ENCODE measurements around the gene RASGRF1. TPM values are rescaled to one million over a fixed set of nuclear protein-coding genes. Genes with fewer than 3 reads are reported as not detected.
"Not testable (repeated sequence)": the region's sequence is repeated elsewhere in the genome, so short reads cannot be mapped to it uniquely, and the experiment has no call there.

RASGRF1 gene
- total RNA-seq, 1 donor from 2014 or later = 0.51 TPM

DNA sequence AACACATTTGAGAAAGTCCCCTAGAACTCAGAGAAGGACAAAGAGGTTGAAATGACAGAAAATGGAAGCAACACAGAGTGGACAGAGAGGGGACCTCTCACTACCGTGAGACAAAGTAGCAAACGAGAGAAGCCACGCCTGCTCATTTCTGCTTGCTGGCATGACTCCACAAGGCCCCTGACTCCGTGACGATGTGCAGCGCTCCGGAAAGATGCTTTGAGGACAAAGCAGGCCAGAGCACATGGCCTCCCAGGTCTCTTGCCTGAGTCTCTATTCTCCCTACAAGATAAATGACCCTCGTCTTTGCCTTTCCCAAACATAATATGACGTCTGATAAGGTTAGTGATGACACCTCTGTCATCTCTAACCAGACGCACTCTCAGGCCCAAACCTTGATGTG, 81.9 kb downstream of the RASGRF1 start:
- DNase-seq (ENCODE audit: low read depth in 2 of 2) = no peak

DNA sequence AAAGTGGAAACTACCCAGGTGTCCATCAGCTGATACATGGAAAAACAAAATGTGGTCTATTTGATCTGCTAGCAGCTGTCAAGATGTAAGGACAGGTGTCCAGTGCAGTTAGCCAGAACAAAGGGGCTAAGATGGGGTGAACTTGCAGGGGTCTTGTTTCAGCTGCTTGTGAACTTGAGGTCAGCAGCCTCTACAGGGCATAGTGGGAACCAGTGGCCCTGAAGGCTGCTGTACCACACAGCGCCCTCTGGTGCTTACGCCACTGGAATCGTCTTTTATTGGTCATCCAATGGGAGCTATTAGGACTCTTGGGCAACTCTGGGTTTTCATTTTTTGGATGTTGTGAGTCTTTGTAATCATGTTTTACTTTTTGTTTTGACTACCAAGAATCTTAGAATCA, 83.5 kb downstream of the RASGRF1 start:
- peak in 1 of 2 donors; percentile 65 for DNase-seq (ENCODE audit: low read depth in 2 of 2)

DNA sequence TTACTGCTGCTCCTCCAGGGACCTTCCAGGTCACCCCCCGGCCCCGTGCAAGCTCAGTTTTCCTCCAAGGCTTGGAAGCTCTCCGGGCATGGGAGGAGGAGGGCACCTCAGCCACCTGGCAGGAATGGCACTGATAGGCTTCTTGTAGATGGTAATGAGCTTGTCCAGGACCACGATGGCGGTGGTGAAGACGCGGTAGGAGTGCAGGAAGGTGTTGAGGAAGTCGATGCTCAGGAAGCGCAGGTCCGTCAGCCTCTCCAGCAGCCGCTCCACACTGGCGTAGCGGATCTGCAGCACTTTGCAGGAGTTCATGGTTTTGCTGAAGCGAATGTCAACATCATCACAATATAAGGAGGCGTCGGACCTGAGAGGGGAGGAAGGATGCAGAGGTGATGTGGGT, 84.5 kb downstream of the RASGRF1 start:
- DNase-seq (ENCODE audit: low read depth in 2 of 2) = no peak

DNA sequence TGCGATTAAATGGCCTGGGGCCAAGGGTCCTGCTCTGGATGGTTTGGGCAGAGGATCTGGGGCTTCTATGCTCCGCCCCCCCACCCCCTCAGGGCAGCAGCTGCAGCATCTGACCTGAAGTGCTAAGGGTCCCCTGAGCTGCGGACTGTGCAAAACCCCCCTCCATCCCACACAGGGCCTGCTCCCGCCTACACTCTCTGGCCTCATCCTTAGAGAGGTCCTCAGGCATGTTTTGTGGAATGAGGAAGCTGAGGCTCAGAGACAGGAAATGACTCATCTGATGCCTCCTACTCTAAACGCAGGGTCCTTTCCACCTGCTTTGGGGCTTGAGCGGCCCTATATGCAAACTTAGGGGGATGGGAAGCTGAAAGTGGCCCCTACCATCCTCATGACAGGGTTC, 86.2 kb downstream of the RASGRF1 start:
- peak in 1 of 2 donors; percentile 63 for DNase-seq (ENCODE audit: low read depth in 2 of 2)

DNA sequence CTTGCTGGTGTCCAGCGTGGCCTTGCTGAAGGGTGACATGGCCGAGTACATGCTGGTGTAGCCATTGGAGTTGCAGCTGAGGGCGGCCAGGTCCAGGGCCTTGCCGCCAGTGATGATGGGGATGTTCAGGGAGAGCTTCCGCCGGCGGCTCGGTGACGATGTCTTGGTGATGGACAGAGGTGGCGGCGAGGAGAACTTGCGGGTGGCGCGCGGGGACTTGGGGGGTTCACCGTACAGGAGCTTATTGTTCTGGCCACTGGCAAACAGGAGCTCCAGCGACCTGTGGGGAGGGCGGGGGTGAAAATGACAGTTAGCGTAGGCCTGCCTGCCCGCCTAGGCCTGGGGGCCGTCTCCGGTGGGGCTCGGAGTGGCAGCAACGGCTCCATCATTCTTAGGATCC, 86.7 kb downstream of the RASGRF1 start:
- no peak for DNase-seq (ENCODE audit: low read depth in 2 of 2)

DNA sequence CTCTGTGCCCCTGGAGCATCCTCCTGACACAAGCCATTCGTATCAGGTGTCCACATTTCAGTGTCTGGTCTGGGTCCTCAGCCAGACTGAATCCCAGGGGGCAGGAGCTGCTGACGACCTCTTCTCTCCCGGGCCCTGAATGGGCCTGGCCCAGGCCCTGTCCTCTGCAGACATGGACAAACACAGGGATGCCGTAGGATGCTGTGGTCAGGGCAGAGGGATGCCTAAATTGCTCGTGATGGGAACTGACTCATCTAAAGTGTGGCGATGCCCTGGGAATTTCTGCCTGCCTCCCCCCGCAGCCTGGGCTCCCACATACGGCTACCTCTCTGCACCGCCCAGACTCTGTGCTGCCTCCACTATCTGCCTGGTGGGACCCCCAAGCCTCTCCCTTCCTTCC, 87.3 kb downstream of the RASGRF1 start:
- DNase-seq (ENCODE audit: low read depth in 2 of 2) = no peak

DNA sequence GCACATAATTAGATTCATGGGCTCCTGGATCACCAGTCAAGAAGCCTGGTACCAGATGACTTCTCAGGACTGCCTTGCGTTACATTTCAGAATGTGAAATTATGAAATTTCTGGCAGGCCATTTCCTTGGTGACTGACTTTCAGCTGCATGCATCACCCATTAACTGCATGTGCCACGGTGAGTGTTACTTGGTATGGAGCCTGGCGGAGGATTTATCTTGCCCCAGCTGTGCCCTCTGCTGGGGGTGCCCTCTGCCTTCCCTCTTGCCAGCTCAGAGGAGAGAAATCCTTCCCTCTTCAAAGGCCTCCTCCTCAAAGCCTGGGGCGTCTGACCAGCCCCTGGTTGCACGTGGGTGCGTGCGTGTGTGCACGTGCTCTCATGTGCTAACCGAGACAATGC, 88.0 kb downstream of the RASGRF1 start:
- no peak for DNase-seq (ENCODE audit: low read depth in 2 of 2)

DNA sequence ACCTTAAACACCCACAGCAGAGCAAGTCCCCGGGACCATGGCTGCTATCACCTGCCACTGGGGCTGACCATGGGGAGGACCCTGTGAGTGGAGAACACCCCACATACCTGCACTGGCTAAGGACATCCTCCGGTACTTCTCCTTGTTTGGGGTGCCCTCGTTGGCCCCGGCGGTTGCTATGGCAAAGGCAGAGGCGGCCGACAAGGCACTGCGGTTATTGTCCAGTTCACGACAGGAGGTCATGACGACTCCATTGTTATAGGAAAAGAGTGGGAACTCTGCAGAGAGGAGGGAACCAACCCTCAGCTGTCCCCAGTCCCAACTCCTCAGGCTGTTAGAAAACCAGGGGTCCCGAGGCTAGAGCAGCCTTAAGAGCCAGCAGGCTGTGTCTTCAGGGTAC, 90.9 kb downstream of the RASGRF1 start:
- no peak for DNase-seq (ENCODE audit: low read depth in 2 of 2)

DNA sequence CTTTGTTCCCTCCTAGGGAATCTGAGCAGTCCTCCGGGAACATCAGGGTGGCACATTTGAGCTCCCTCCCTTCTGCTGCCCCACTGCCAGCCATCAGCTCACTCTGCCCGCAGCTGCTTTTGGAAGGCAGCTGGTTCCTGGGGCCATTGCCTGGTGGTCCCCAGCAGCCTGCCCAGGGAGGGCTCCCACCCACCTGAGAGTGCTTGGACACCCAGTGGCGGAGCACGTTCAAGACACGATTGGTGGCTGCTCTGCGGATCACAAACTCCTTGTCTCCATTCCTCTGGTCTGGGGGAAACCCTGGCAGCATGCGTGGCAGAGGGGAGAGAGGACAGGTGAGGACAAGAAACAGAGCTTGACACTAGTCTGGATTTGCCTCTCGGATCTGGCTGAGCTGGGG, 92.1 kb downstream of the RASGRF1 start:
- no peak for DNase-seq (ENCODE audit: low read depth in 2 of 2)

DNA sequence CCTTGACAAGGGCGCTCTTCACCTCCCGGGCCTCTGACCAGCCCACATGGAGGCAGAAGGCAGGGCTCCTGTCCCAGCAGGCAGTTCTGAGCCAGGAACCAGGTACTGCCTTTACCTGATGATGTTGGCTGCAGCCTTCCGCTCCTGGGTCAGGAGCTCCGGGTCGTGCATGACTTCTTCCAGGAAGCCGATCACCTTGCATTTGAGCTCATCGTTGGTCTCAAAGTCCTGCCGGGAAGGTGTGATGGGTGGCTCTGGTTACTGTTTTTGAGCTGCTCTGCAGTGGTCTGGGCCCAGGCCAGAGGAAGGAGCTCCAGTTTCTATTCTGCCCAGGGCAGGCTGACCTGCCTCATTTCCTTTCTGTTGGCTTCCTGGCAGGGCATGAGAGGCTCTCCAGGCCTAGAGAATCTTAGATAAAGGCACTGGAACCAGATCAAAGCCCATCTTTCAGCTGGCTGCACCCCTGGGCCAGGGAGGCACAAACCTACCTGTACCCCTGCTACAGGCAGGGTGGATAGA, 92.5 kb downstream of the RASGRF1 start:
- DNase-seq (ENCODE audit: low read depth in 2 of 2) = no peak

DNA sequence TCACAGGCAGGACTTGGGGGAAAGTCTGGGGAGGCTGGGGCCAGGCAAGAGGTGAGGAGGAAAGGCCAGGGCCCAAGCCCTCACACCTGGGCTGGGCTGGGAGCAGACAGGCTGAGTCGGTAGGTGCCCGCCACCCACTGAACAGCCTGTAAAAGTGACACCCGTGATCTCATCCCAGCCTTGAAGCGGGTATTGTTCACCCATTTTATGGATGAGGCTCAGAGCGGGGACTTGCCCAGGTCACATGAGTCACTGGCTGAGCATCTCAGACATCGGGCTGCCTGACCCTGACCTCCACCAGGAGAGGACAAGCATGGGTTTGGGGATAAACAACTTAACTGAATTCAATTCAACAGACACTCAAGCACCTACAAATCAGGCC, 93.7 kb downstream of the RASGRF1 start:
- DNase-seq (ENCODE audit: low read depth in 2 of 2) = peak in 1 of 2 donors; percentile 45

DNA sequence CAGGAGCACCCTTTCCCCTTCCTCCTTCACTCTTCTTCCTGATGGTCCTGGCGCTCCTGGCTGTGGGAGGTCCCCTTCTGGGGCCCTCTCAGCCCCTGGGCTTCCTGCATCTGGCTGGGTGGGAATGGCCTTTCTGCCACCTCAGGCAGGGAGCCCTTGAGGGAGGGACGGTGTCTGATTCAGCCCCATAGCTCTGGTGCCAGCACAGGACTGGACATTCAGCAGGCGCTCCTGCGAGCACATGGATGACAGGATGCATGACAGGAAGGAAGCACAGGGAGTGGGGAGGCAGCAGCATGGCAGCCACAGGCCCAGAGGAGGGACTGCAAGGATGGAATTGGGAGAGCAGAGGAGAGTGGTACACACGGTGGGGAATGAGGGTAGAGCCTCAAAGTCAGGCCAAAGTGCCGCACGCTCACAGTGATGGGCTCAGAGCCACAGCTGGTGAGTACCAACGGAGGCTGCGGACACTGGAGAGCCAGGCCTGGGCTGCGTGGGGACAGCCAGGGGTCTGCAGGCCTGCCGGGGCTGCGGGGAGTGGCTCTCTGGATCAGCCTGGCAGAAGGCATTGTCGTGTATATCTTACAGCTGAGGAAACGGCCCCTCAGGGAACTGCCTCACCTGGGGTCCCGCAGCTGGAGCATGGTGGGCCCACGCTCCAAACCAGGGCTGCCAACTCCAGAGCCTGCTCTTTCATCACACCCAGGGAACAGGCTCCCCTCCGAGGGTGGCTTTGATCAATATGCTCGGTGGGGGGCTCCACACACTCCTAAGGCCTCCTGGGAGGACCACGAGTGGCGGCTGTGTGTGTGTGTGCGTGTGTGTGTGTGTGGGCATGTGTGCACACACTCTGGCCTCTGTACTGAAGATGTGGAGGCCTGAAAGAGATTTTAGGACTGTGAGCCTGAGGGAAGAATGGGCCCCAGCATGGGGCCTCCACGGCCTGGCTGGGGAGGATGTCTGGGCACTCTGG, 94.4 kb downstream of the RASGRF1 start:
- peak; percentile 53 to 55 for DNase-seq (ENCODE audit: low read depth in 2 of 2)

DNA sequence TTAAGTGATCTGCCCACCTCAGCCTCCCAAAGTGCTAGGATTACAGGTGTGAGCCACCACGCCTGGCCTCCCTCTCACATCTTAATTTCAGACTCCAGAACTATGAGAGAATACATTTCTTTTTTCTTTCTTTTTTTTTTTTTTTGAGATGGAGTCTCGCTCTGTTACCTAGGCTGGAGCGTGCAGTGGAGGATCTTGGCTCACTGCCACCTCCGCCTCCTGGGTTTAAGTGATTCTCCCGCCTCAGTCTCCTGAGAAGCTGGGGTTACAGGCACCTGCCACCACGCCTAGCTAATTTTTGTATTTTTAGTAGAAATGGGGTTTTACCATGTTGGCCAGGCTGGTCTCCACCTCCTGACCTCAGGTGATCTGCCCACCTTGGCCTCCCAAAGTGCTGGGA, 95.4 kb downstream of the RASGRF1 start:
- DNase-seq (ENCODE audit: low read depth in 2 of 2) = not testable (repeated sequence)

DNA sequence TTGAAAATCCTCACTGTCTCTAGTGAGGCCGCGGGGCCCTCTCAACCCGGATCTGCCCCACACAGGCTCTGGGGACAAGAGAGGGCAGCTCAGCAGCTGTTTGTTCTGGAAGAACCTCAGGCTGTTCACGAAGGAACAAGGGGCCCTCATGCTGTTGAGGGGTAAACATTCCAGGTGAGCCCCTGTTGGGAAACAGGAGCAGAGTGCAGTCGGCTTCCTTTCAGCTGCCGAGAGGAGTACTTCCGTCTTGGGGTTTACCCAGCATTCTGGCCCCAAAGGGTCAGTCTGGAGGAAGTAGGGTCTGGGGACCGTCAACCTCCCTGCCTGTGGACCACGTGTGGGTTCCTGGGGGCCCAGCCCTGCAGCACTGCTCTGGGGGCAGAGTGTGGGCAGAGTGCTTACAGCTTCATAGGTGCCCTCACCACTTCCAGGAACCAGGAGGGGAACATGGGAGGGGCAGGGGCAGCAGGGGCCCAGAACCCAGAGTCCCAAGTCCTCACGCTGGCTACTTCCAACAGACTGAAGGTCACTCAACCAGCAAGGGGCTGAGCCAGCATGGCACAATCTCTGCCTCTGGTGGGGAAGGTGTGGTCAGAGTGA, 96.5 kb downstream of the RASGRF1 start:
- DNase-seq (ENCODE audit: low read depth in 2 of 2) = no peak

DNA sequence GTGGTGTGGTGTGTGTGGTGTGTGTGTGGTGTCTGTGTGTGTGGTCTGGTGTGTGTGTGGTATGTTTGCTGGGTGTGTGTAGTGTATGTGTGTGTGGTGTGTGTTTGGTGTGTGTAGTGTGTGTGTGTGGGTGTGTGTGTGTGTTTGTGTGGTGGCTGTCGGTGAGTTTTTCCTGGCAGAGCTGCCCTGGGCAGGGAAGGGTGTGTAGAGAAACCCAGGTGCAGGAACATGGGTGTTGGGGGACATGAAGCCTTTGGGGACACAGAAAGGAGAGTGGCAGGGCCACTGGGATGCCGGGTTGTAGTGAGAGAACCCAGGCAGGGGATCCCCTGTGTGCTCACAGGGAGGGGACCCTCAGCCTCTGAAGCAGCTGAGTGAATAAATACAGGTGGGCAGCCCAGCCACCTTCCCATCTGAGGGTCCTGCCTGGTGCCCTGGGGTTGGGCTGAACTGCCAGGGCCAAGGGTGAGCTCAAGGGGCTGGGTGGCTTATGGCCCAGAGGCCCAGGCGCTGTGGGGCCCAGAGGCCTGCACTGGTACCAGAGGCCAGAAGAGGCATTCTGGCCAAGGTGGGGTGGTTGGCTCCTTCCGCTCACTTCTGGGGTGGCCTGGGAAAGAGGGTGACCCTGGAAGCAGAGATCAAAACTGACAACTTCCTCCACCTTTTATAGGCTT, 97.2 kb downstream of the RASGRF1 start:
- no peak for DNase-seq (ENCODE audit: low read depth in 2 of 2)

DNA sequence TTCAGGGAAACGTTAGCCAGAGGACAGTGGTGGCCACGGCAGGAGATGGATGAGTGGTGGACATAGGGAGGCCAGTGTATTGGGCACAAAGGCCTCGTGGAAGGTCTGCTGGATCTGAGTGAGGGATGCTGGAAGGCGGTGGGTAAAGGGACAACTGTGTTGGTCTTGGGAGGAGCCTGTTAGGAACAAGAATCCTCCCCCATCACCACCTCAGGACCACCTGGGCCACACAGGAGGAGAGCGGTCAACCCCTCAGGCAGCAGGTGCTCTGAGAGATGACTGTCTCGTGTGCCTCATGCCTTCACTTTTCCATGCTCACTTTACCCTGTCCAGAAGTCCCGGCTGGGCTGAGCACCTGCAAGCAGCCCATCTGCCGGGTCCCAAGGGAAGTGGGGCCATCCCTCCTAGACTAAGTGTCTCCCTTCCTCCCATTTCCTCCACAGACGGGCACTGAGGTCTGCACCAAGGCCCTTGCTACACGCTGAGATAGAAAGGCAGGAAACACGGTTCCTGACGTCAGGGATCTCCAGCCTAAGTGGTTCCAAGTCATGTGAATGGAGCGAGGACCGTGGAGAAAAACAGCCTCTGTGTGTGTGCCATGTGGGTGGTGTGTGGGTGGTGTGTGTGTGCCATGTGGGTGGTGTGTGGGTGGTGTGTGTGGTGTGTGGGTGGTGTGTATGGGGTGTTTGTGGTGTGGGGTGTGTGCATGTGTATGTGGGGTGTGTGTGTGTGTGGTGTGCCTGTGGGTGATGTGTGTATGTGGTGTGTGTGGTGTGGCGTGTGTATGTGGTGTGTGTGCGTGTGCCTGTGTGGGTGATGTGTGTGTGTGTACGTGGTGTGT, 97.9 kb downstream of the RASGRF1 start:
- peak; percentile 27 to 79 for DNase-seq (ENCODE audit: low read depth in 2 of 2)

DNA sequence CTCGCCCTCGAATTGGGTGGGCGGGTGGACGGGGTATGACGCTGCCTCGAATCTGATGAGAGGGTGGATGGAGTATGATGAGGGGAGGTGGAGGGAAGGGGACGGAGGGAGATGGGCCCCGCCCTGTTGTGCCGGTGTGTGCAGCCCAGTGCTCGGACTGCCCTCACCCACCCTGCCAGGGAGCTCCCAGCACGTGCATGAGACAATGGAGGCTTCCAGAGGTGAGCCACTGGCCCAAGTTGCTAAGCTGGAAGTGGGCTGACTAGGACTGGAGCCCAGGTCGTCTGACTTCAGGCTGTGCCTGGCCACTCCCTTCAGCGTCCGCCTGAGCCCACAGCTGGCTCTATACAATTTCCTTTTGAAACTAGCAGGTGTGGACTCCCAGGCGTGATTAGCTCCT, 98.7 kb downstream of the RASGRF1 start:
- no peak for DNase-seq (ENCODE audit: low read depth in 2 of 2)

DNA sequence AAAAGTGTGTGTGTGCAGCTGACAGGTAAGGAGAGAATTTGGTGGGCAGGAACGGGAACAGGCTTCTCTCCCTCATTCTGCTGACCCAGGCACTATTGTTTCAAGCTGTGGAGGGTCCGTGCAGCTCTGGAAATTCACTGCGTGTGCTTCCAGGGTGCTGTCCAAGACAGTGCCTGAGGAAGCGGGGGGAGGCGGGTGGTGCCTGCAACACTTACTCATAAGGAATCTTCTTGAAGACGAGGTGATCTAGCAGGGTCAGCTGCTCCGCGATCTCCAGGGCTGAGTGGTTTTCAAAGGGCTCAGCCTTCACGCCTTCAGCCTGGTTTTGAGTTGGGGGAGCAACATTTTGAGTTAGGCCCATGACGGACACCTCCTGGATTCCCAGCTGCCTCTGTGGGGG, 99.1 kb downstream of the RASGRF1 start:
- DNase-seq (ENCODE audit: low read depth in 2 of 2) = no peak

DNA sequence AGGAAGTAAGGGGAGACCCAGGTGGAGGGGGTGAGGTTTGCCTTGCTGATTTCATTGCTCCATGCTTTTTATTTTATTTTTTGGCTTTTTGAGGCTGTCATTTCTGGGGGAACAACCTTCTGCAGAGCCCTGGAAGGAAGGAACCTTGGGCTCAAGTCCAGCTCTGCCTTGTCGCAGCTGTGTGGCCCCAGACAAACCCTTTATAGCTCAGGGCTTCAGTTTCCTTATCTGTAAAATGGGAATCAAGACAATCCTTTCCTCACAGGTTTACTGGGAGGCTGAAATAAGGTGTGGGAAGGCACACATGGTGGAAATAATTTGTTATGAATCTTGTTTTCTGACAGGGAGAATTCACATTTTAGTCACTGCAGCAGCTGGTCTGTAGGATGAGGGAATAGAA, 100.3 kb downstream of the RASGRF1 start:
- DNase-seq (ENCODE audit: low read depth in 2 of 2) = no peak

DNA sequence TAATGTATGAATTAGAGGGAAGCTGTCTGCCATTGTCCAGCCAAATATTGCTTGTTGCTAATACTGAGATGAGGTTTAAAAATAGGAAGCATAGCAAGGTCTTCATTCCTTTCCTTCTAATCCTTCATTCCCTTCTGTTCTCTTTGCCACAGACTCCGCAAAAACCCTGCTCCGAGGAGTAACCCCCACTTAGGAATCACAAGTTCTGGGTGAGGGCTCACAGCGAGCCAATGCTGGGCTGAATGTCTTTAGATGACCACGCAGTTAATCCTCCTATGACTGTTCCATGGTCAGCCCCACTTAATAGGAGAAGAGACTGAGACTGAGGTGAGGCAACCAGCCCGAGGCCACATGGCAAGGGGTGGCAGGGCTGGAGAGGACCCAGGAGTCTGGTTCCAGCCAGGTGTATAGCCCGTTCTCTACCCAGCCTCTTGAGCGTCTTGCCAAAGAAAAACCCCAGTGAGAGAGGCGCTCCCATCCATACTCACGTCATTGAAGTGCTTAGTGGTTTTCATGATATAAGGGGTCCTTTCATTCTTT, 100.8 kb downstream of the RASGRF1 start:
- DNase-seq (ENCODE audit: low read depth in 2 of 2) = no peak

DNA sequence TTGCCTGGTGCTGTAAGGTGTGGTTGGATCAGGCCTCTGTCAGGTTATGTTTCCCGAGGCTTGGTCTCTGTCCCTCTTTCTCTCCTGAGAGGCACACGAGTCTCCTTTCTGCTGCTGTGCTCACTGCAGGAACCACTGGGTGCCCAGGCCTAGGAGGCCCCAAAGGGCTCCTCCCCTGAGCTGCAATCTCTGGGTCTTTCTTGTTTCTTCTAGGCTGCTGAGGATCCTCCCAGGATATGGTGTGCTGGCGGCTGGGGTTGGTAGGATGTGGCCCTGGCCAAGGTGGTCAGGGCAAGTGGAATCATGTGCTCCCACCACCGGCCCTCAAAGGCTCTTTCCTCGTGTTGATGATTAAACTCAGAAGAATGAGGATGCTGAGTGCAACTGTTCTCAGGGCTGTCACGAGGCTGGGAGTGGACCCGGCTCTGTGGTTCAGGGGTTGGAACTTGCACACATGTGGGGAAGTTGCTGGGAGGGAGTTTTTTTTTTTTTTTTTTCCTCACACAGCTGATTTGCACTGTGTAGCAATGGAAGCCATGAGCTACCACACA, 102.1 kb downstream of the RASGRF1 start:
- DNase-seq (ENCODE audit: low read depth in 2 of 2) = peak; percentile 73 to 94

Data from dermis microvascular lymphatic vessel endothelial cell (primary cell).